Measurements from ENCODE around the gene UTF1.

Gene UTF1

GRCh38 chr10:133237588-133238465 is 7.8 kb downstream of the UTF1 start, which contains the start of gene VENTX:
VENTX (plus strand) TSS chr10:133237855; CDS start chr10:133237915, 60 bp downstream.
- H3K4me1 ChIP-seq (ENCODE audit: control insufficient read depth in 2 of 2, insufficient read depth in 2 of 2, low read length in 2 of 2), result peaks cover 7 to 9% of the 10 kb centered on the region in 2 donors
- H3K36me3 ChIP-seq (ENCODE audit: control insufficient read depth in 2 of 2, insufficient read depth in 2 of 2, low read length in 2 of 2), result no peaks in the 10 kb centered on the region
- H3K27me3 ChIP-seq (ENCODE audit: control insufficient read depth in 2 of 2, insufficient read depth in 2 of 2, low read length in 2 of 2), result peaks cover 11 to 28% of the 10 kb centered on the region in 2 donors
- no peak within 1 kb of the TSS for H3K4me3 ChIP-seq (ENCODE audit: low read length in 2 of 2)
- no peak within 1 kb of the TSS for H3K9ac ChIP-seq (ENCODE audit: low read depth in 1 of 2, low read length in 2 of 2)
- no peak within 1 kb of the TSS for H3K27ac ChIP-seq (ENCODE audit: low read depth in 2 of 2, low read length in 2 of 2)
- H3K9me3 ChIP-seq (ENCODE audit: control insufficient read depth in 2 of 2, low read length in 2 of 2), result no peaks in the 10 kb centered on the region

GRCh38 chr10:133238466-133238804 is 8.4 kb downstream of the UTF1 start:
- no peaks in the 10 kb centered on the region for H3K36me3 ChIP-seq (ENCODE audit: control insufficient read depth in 2 of 2, insufficient read depth in 2 of 2, low read length in 2 of 2)
- peaks cover 14 to 32% of the 10 kb centered on the region in 2 donors for H3K27me3 ChIP-seq (ENCODE audit: control insufficient read depth in 2 of 2, insufficient read depth in 2 of 2, low read length in 2 of 2)
- no peaks in the 10 kb centered on the region for H3K9me3 ChIP-seq (ENCODE audit: control insufficient read depth in 2 of 2, low read length in 2 of 2)
- H3K4me1 ChIP-seq (ENCODE audit: control insufficient read depth in 2 of 2, insufficient read depth in 2 of 2, low read length in 2 of 2), result peaks cover 7 to 9% of the 10 kb centered on the region in 2 donors
- H3K27ac ChIP-seq (ENCODE audit: low read depth in 2 of 2, low read length in 2 of 2), result no peak overlapping the region
- no peak overlapping the region for H3K9ac ChIP-seq (ENCODE audit: low read depth in 1 of 2, low read length in 2 of 2)
- no peak overlapping the region for H3K4me3 ChIP-seq (ENCODE audit: low read length in 2 of 2)

- peaks cover 14 to 33% of the 10 kb centered on the region in 2 donors for H3K27me3 ChIP-seq (ENCODE audit: control insufficient read depth in 2 of 2, insufficient read depth in 2 of 2, low read length in 2 of 2)
- H3K4me3 ChIP-seq (ENCODE audit: low read length in 2 of 2), result no peak overlapping the region
- no peaks in the 10 kb centered on the region for H3K9me3 ChIP-seq (ENCODE audit: control insufficient read depth in 2 of 2, low read length in 2 of 2)
- no peaks in the 10 kb centered on the region for H3K36me3 ChIP-seq (ENCODE audit: control insufficient read depth in 2 of 2, insufficient read depth in 2 of 2, low read length in 2 of 2)
- H3K9ac ChIP-seq (ENCODE audit: low read depth in 1 of 2, low read length in 2 of 2), result no peak overlapping the region
- H3K4me1 ChIP-seq (ENCODE audit: control insufficient read depth in 2 of 2, insufficient read depth in 2 of 2, low read length in 2 of 2), result peaks cover 7 to 9% of the 10 kb centered on the region in 2 donors
- no peak overlapping the region for H3K27ac ChIP-seq (ENCODE audit: low read depth in 2 of 2, low read length in 2 of 2)
Observed at GRCh38 chr10:133239990-133240389, 10.0 kb downstream of the UTF1 start.

- Histone ChIP-seq H3K9me3 (ENCODE audit: control insufficient read depth in 2 of 2, low read length in 2 of 2) (no peaks in the 10 kb centered on the region), H3K4me3 (ENCODE audit: low read length in 2 of 2) (peak overlapping the region; percentile 18 to 59), H3K27me3 (ENCODE audit: control insufficient read depth in 2 of 2, insufficient read depth in 2 of 2, low read length in 2 of 2) (peaks cover 11 to 36% of the 10 kb centered on the region in 2 donors)
Observed at GRCh38 chr10:133241501-133242205, 11.6 kb downstream of the UTF1 start.

GRCh38 chr10:133242611-133243356 is 12.8 kb downstream of the UTF1 start:
- Histone ChIP-seq H3K4me1 (ENCODE audit: control insufficient read depth in 2 of 2, insufficient read depth in 2 of 2, low read length in 2 of 2) (peaks cover 7 to 9% of the 10 kb centered on the region in 2 donors), H3K4me3 (ENCODE audit: low read length in 2 of 2) (no peak overlapping the region), H3K36me3 (ENCODE audit: control insufficient read depth in 2 of 2, insufficient read depth in 2 of 2, low read length in 2 of 2) (no peaks in the 10 kb centered on the region), H3K9ac (ENCODE audit: low read depth in 1 of 2, low read length in 2 of 2) (no peak overlapping the region), H3K9me3 (ENCODE audit: control insufficient read depth in 2 of 2, low read length in 2 of 2) (no peaks in the 10 kb centered on the region), H3K27me3 (ENCODE audit: control insufficient read depth in 2 of 2, insufficient read depth in 2 of 2, low read length in 2 of 2) (peaks cover 19 to 36% of the 10 kb centered on the region in 2 donors), H3K27ac (ENCODE audit: low read depth in 2 of 2, low read length in 2 of 2) (no peak overlapping the region)

More at GRCh38 chr10:133241501-133242205, 11.6 kb downstream of the UTF1 start:
- Histone ChIP-seq H3K36me3 (ENCODE audit: control insufficient read depth in 2 of 2, insufficient read depth in 2 of 2, low read length in 2 of 2) (no peaks in the 10 kb centered on the region), H3K4me1 (ENCODE audit: control insufficient read depth in 2 of 2, insufficient read depth in 2 of 2, low read length in 2 of 2) (peaks cover 7 to 9% of the 10 kb centered on the region in 2 donors), H3K9ac (ENCODE audit: low read depth in 1 of 2, low read length in 2 of 2) (no peak overlapping the region), H3K27ac (ENCODE audit: low read depth in 2 of 2, low read length in 2 of 2) (no peak overlapping the region)

- Histone ChIP-seq H3K9me3 (ENCODE audit: control insufficient read depth in 2 of 2, low read length in 2 of 2) (no peaks in the 10 kb centered on the region), H3K4me1 (ENCODE audit: control insufficient read depth in 2 of 2, insufficient read depth in 2 of 2, low read length in 2 of 2) (peaks cover 7 to 9% of the 10 kb centered on the region in 2 donors), H3K4me3 (ENCODE audit: low read length in 2 of 2) (no peak overlapping the region), H3K36me3 (ENCODE audit: control insufficient read depth in 2 of 2, insufficient read depth in 2 of 2, low read length in 2 of 2) (no peaks in the 10 kb centered on the region), H3K27ac (ENCODE audit: low read depth in 2 of 2, low read length in 2 of 2) (no peak overlapping the region), H3K9ac (ENCODE audit: low read depth in 1 of 2, low read length in 2 of 2) (no peak overlapping the region), H3K27me3 (ENCODE audit: control insufficient read depth in 2 of 2, insufficient read depth in 2 of 2, low read length in 2 of 2) (peaks cover 19 to 37% of the 10 kb centered on the region in 2 donors)
Observed at GRCh38 chr10:133243593-133243992, 13.6 kb downstream of the UTF1 start.

- Histone ChIP-seq H3K27me3 (ENCODE audit: control insufficient read depth in 2 of 2, insufficient read depth in 2 of 2, low read length in 2 of 2) (peaks cover 27 to 37% of the 10 kb centered on the region in 2 donors), H3K36me3 (ENCODE audit: control insufficient read depth in 2 of 2, insufficient read depth in 2 of 2, low read length in 2 of 2) (no peaks in the 10 kb centered on the region), H3K9me3 (ENCODE audit: control insufficient read depth in 2 of 2, low read length in 2 of 2) (no peaks in the 10 kb centered on the region), H3K9ac (ENCODE audit: low read depth in 1 of 2, low read length in 2 of 2) (no peak overlapping the region), H3K27ac (ENCODE audit: low read depth in 2 of 2, low read length in 2 of 2) (no peak overlapping the region), H3K4me3 (ENCODE audit: low read length in 2 of 2) (no peak overlapping the region), H3K4me1 (ENCODE audit: control insufficient read depth in 2 of 2, insufficient read depth in 2 of 2, low read length in 2 of 2) (peaks cover 7 to 9% of the 10 kb centered on the region in 2 donors)
Observed at GRCh38 chr10:133245439-133246235, 15.6 kb downstream of the UTF1 start.

- Histone ChIP-seq H3K4me3 (ENCODE audit: low read length in 2 of 2) (no peak overlapping the region), H3K27ac (ENCODE audit: low read depth in 2 of 2, low read length in 2 of 2) (no peak overlapping the region), H3K9ac (ENCODE audit: low read depth in 1 of 2, low read length in 2 of 2) (no peak overlapping the region), H3K27me3 (ENCODE audit: control insufficient read depth in 2 of 2, insufficient read depth in 2 of 2, low read length in 2 of 2) (peaks cover 23 to 32% of the 10 kb centered on the region in 2 donors), H3K4me1 (ENCODE audit: control insufficient read depth in 2 of 2, insufficient read depth in 2 of 2, low read length in 2 of 2) (peaks cover 3 to 6% of the 10 kb centered on the region in 2 donors), H3K36me3 (ENCODE audit: control insufficient read depth in 2 of 2, insufficient read depth in 2 of 2, low read length in 2 of 2) (no peaks in the 10 kb centered on the region), H3K9me3 (ENCODE audit: control insufficient read depth in 2 of 2, low read length in 2 of 2) (no peaks in the 10 kb centered on the region)
Observed at GRCh38 chr10:133246236-133246626, 16.2 kb downstream of the UTF1 start.

- no peaks in the 10 kb centered on the region for H3K9me3 ChIP-seq (ENCODE audit: control insufficient read depth in 2 of 2, low read length in 2 of 2)
- H3K36me3 ChIP-seq (ENCODE audit: control insufficient read depth in 2 of 2, insufficient read depth in 2 of 2, low read length in 2 of 2), result no peaks in the 10 kb centered on the region
- H3K9ac ChIP-seq (ENCODE audit: low read depth in 1 of 2, low read length in 2 of 2), result no peak overlapping the region
- H3K27ac ChIP-seq (ENCODE audit: low read depth in 2 of 2, low read length in 2 of 2), result no peak overlapping the region
- H3K4me1 ChIP-seq (ENCODE audit: control insufficient read depth in 2 of 2, insufficient read depth in 2 of 2, low read length in 2 of 2), result no peaks in the 10 kb centered on the region
- H3K4me3 ChIP-seq (ENCODE audit: low read length in 2 of 2), result no peak overlapping the region
- H3K27me3 ChIP-seq (ENCODE audit: control insufficient read depth in 2 of 2, insufficient read depth in 2 of 2, low read length in 2 of 2), result peaks cover 18 to 19% of the 10 kb centered on the region in 2 donors
Observed at GRCh38 chr10:133247681-133248333, 17.8 kb downstream of the UTF1 start.

Measured in mucosa of rectum (tissue), 2 donors.